ENCODE results near the gene ZNF223.
A peak's percentile ranks its signal among the peaks of the same experiment; 100 is the strongest.

Gene ZNF223

DNA sequence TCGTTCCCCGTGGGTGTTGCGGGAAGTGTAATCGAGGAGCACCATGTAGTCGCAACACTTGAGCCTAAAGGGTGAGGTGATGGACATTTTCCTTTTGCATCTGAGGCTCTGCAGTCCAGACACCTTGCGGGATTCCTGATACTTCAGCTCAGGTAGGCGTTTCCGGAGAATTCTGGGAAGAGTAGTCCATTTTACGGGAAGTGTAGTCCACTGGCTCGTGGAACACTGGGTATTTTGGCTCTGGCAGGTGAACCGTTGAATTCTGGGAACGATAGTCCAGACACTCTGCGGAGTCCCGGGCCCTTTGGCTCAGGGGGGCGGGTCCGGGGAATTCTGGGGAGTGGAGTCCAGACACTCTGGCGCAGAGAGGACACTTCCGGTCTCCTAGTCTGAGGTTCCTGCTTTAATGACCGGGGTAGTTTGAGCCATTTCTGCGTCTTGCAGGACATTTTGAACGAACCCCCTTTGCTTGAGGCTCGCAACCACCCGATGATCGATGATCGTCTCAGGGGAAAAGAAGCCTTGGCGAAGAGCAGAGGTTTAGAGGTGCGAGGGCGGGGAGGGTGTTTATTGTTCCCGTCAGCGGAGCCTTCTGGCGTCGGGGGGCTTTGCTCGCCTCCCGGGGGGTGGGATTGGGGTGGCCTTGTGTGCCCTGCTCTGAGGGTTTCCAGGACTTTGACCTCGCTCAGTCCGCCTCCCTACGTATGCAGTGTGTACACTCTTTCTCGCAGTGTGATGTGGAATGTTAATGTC lies at the start of gene ZNF223:
ZNF223 (plus strand) TSS at position 387 of the 753 bp plus-strand sequence. CDS start 3,141 bp downstream, outside the sequence.
- peak; percentile 99 for DNase-seq (ENCODE audit: low spot score)

- peak; percentile 17 for DNase-seq (ENCODE audit: low spot score)
These were observed 49.6 kb upstream of the ZNF223 start for GRCh38 chr19:44002212-44002565.

DNA sequence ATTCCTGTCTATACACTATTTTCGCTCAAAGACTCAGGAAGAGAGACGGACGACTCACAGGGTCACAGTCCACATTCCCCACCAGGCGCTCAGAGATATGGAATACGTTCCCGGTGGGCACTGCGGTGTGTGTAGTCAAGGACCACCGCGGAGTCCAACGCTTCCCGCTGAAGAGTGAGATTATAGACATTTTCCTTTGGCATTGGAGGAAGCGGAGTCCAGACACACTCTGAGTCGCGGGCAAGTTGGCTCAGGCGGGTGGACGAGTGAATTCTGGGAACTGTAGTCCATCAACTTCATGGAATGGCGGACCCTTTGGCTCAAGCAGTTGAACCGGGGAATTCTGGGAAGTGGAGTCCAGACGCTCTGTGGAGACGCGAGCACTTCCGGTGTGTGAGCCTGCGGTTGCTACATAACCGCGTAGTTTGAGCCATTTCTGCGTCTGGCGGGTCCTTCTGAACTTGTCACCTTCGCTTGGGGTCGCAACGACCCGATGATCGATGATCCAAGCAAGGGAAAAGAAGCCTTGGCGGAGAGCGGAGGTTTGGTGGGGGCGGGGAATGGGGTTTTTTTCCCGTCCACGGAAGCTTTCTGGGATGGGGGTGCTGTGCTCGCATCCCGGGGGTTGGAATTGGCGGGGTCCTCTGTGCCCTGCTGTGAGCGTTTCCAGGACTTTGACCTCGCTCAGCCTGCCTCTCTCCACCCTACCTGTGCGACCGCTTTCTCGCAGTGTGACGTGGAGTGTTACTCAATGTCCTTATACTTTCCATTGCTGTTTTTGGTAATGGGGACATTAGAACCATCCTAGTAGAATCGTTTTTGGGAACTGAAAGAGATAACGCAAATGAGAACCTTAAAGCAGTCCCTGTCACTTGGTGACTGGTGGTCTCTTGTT lies 49.0 kb upstream of the ZNF223 start, which contains the start of gene ZNF230:
ZNF230 (plus strand) TSS at position 392 of the 895 bp plus-strand sequence. CDS start 4,122 bp downstream, outside the sequence.
- DNase-seq (ENCODE audit: low spot score), result peak; percentile 95

DNA sequence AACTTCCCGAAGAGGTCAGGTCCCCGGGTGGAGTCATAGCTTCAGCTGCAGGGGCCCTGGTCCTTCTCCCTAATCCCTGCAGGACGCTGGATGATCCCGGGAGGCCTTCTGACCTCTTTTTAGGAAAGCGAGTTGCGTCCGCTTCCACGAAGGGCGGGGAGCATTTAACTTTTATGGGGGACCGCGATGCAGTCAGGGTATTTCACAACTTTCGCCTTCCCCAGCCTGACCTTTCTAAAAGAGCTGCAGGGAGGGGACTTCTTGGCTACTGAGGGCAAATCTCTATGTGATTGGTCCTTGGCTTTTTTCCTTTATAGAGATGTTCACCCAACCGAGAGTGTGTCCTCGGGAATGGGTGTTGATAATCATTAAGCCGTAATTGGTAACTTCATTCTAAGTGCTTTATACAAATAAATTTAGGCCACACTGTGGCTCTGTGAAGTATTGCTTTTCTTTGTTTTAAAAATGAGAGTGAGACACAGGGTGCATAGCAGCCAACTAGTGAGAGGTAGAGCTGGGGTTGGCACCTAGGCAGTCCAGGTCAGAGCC lies 48.3 kb upstream of the ZNF223 start:
- peak; percentile 20 for DNase-seq (ENCODE audit: low spot score)

DNA sequence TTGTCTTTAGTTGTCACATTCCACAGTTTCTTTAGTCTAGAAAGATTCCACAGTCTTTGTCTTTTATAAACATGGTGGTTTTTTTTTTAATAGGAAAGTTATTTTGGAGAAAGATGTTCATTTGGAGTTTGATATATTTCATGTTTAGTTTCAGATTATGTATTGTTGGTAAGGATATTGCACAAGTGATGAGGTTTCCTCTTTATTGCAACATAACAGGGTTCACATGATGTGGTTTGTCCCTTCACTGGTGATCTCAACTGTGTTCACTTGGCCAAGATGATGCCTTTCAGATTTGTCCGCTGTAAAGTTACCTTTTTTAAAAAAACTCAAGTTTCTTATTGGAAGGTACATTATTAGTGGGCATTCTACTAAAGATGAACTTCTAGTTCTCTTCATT lies 45.9 kb upstream of the ZNF223 start:
- DNase-seq (ENCODE audit: low spot score), result no peak

DNA sequence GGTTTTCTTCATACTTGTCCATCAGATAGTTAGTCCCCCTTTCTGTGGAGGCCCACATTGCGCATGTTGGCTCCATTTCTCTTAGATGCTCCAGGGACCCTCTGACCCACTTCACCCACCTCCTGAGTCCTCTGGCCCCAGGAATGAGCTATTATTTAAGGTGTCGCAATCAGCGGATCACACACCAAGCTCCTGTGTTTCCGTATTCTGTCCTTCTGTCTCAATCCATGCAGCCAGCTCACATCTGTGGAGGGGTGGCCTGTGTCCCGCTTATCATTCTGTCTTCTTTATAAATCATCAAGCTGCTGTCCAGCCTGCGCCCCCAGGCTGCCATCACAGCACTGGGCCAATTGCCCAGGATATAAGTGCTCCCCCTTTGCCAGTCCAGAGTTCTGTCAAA lies 44.4 kb upstream of the ZNF223 start:
- DNase-seq (ENCODE audit: low spot score), result no peak

GRCh38 chr19:44010468-44010867 lies 41.4 kb upstream of the ZNF223 start:
- DNase-seq (ENCODE audit: low spot score), result no peak

GRCh38 chr19:44019498-44019897 lies 32.3 kb upstream of the ZNF223 start:
- no peak for DNase-seq (ENCODE audit: low spot score)

DNA sequence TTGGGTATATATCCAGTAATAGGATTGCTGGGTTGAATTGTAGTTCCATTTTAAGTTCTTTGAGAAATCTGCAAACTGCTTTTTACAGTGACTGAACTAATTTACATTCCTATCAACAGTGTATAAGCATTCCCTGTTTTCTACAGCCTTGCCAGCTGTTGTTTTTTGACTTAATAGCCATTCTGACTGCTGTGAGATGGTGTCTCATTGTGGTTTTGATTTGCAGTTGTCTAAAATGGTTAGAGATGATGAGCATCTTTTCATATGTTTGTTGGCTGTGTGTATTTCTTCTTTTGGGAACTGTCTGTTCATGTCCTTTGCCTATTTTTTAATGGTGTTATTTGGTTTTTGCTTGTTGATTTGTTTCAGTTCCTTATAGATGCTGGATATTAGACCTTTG lies 30.6 kb upstream of the ZNF223 start:
- no peak for DNase-seq (ENCODE audit: low spot score)

- no peak for DNase-seq (ENCODE audit: low spot score)
These were observed 27.0 kb upstream of the ZNF223 start for GRCh38 chr19:44024900-44025216.

DNA sequence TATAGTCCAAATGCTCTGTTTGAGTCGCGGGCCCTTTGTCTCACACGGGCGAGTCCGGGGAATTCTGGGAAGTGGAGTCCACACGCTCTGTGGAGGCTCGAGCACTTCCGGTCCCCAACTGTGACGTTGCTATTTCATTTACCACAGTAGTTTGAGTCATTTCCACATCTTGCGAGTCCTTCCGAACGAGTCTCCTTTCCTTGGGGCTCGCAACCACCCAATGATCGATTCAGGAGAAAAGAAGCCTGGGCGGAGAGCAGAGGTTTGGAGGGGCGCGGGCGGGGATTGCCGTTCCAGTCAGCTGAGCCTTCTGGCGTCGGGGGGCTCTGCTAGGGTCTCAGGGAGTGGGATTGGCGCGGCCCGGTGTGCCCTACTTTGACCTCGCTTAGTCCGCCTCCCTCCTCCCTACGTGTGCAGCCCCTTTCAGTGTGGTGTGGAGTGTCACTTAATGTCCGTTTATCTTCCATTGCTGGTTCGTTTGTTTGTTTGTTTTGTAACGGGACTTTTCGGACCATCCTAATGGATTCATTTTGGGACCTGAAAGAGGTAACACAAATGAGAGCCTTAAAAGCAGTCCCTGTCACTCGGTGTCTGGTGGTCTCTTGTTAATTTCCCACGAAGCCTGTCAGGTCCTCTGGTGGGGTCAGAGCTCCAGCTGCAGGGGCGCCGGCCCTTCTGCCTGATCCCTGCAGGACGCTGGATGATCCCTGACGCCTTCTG lies 26.5 kb upstream of the ZNF223 start, which contains the start of gene ZNF222:
ZNF222 (plus strand) TSS at position 163 of the 720 bp plus-strand sequence; CDS start at position 221, 58 bp downstream.
- peak; percentile 91 for DNase-seq (ENCODE audit: low spot score)

DNA sequence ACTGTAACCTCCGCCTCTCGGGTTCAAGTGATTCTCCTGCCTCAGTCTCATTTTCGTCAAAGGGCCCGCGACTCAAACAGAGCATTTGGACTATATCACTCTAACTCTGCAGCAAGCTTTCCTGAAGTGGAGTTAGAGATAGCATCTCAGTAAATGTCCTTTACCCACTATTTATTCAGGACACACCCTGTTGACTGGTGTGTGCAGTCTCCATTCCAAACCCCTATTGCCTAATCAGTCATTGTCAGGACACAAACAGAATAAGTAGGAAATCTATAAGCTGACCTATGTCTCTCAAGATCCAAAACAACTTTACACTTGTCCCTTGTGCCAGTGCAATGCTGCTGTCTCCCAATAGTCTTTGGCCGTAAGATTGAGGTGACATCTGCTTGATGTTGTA lies 25.2 kb upstream of the ZNF223 start:
- DNase-seq (ENCODE audit: low spot score), result no peak

GRCh38 chr19:44032001-44032610 lies 19.7 kb upstream of the ZNF223 start:
- no peak for DNase-seq (ENCODE audit: low spot score)

DNA sequence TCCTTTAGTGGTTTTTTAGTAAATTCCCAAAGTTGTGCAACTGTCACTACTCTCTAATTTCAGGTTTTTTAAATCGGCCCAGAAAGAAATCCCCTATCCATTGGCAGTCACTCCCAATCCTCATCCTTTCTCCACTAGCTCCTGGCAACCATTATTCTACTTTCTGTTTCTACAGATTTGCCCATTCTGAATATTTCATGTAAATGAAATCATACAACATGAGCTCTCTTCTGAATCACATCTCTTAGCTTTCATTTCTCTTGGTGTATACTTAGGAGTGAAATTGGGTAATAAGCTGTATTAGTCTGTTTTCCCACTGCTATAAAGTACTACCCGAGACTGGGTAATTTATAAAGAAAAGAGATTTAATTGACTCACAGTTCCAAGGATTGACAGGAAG lies 9.7 kb upstream of the ZNF223 start:
- DNase-seq (ENCODE audit: low spot score), result no peak

- DNase-seq (ENCODE audit: low spot score), result no peak
These were observed 841 bp upstream of the ZNF223 start for GRCh38 chr19:44050740-44051649.

- no peak for DNase-seq (ENCODE audit: low spot score)
These were observed 4.0 kb downstream of the ZNF223 start for GRCh38 chr19:44055870-44056269.

- no peak for DNase-seq (ENCODE audit: low spot score)
These were observed 7.4 kb downstream of the ZNF223 start for GRCh38 chr19:44059229-44059628.

DNA sequence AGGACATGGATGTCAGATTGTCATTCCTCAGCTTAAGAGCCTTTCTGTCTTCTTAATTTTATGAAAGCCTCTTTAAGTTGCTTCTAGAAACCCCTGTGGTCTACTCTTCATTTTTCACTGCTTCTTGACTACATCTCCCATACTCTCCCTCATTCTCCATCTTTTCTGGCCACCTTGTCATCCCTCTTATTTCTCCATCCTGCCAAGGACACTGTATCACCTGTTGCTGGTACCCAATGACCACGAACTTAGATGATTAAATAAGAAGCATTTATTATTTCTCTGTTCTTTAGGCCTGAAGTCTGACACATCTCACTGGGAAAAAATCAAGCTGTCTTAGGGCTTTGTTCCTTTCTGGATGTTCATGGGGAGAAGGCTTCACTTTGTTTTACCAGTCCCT lies 9.2 kb downstream of the ZNF223 start:
- DNase-seq (ENCODE audit: low spot score), result no peak

DNA sequence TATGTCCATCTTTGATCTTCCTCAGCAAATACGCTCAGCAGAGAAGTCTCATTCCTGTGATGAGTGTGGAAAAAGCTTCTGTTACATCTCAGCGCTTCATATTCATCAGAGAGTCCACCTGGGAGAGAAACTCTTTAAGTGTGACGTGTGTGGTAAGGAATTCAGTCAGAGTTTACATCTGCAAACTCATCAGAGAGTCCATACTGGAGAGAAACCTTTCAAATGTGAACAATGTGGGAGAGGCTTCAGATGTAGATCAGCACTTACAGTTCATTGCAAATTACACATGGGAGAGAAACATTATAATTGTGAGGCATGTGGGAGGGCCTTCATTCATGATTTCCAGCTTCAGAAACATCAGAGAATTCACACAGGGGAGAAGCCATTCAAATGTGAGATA lies 14.5 kb downstream of the ZNF223 start:
- DNase-seq (ENCODE audit: low spot score), result no peak

DNA sequence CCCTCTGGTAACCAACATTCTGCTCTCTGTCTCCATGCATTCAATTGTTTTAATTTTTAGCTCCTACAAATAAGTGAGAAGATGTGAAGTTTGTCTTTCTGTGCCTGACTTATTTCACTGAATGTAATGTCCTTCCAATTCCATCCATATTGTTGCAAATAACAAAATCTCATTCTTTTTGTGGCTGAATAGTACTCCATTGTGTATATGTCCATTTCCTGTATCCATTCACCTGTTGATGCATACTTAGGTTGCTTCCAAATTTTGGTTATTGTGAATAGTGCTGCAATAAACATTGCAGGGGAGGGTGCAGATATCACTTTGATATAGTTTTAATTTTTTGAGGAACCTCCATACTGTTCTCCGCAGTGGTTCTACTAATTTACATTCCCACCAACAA lies 17.6 kb downstream of the ZNF223 start:
- DNase-seq (ENCODE audit: low spot score), result no peak
